ENCODE data around the gene CWC27.

- TF ChIP-seq CTCF (IDR thresholded peaks at IDR 0.05; ENCODE audit: borderline replicate concordance, extremely low read depth, low read length, poor library complexity, severe bottlenecking) (no peak), EZH2 (IDR thresholded peaks at IDR 0.05; ENCODE audit: borderline replicate concordance, low read depth, low read length, severe bottlenecking) (no peak)
Measured at GRCh38 chr5:65043843-65044359, 275.2 kb downstream of the CWC27 start.

Data from DND-41 (cell line).